Neutrophil (primary cell): ENCODE results near the gene DES.

ENCODE experiments used
- H3K27ac ChIP-seq: fragments of 200-600 bp; sonication (generic); 2 replicates; pipeline ENCODE4 v1.5.1; 2016; ENCODE audit warnings: mild to moderate bottlenecking, moderate library complexity
- H3K27me3 ChIP-seq: fragments of 200-600 bp; sonication (generic); 2 replicates; pipeline ENCODE4 v1.6.0; 2016; ENCODE audit warnings: mild to moderate bottlenecking
- H3K36me3 ChIP-seq: fragments of 200-600 bp; sonication (generic); 2 replicates; pipeline ENCODE4 v1.5.1; 2017
- H3K4me1 ChIP-seq, 2 experiments: fragments of 200-600 bp in 1 of 2; sonication (generic) in 1 of 2; 1 replicate in 1 of 2; 2 replicates in 1 of 2; pipeline versions ENCODE4 v1.5.1 to v1.6.1; 2013 to 2016; ENCODE audit warnings: low read depth in 1 of 2, low read length in 1 of 2, mild to moderate bottlenecking in 1 of 2, moderate library complexity in 1 of 2; ENCODE audit not compliant: control insufficient read depth in 1 of 2, insufficient read depth in 1 of 2
- H3K4me3 ChIP-seq, 2 experiments: fragments of 200-600 bp in 1 of 2; sonication (generic) in 1 of 2; 1 replicate in 1 of 2; 2 replicates in 1 of 2; pipeline ENCODE4 v1.5.1; 2013 to 2016; ENCODE audit warnings: low read depth in 1 of 2, low read length in 1 of 2, mild to moderate bottlenecking in 1 of 2, moderate library complexity in 1 of 2
- H3K9me3 ChIP-seq: fragments of 200-600 bp; sonication (generic); 2 replicates; pipeline ENCODE4 v1.5.1; 2016
- CTCF ChIP-seq: fragments of 200-600 bp; sonication (generic); IDR thresholded peaks from 2 replicates; pipeline ENCODE4 v1.5.1; 2016; ENCODE audit warnings: antibody characterized with exemption

The DES gene

GRCh38 chr2:219418155-219419011 is at the start of gene DES:
DES (plus strand) TSS chr2:219418377; CDS start chr2:219418463, 86 bp downstream.
- Histone ChIP-seq H3K4me1 (no peaks in the 10 kb centered on the region), H3K36me3 (no peaks in the 10 kb centered on the region), H3K27me3 (peaks cover 87% of the 10 kb centered on the region), H3K4me3 (no peak within 1 kb of the TSS), H3K27ac (no peak within 1 kb of the TSS), H3K9me3 (no peaks in the 10 kb centered on the region)
- no peak for TF ChIP-seq CTCF

GRCh38 chr2:219368690-219369191 is 49.4 kb upstream of the DES start:
- H3K27ac ChIP-seq: no peak overlapping the region
- no peaks in the 10 kb centered on the region for H3K4me1 ChIP-seq
- H3K36me3 ChIP-seq: no peaks in the 10 kb centered on the region
- no peak overlapping the region for H3K4me3 ChIP-seq
- no peaks in the 10 kb centered on the region for H3K27me3 ChIP-seq
- no peak for TF ChIP-seq CTCF
- H3K9me3 ChIP-seq: no peaks in the 10 kb centered on the region

- no peak for TF ChIP-seq CTCF
- H3K4me1 ChIP-seq: no peaks in the 10 kb centered on the region
- H3K27me3 ChIP-seq: no peaks in the 10 kb centered on the region
- H3K27ac ChIP-seq: no peak overlapping the region
- no peaks in the 10 kb centered on the region for H3K9me3 ChIP-seq
- no peaks in the 10 kb centered on the region for H3K36me3 ChIP-seq
- H3K4me3 ChIP-seq: no peak overlapping the region
Observed at GRCh38 chr2:219369447-219369861, 48.7 kb upstream of the DES start.

- Histone ChIP-seq H3K27ac (no peak overlapping the region), H3K36me3 (no peaks in the 10 kb centered on the region), H3K4me3 (no peak overlapping the region), H3K4me1 (no peaks in the 10 kb centered on the region), H3K9me3 (no peaks in the 10 kb centered on the region), H3K27me3 (no peaks in the 10 kb centered on the region)
- no peak for TF ChIP-seq CTCF
Observed at GRCh38 chr2:219378163-219378851, 39.9 kb upstream of the DES start.

GRCh38 chr2:219380926-219381325 is 37.3 kb upstream of the DES start:
- Histone ChIP-seq H3K27me3 (no peaks in the 10 kb centered on the region), H3K36me3 (no peaks in the 10 kb centered on the region), H3K4me3 (no peak overlapping the region), H3K9me3 (no peaks in the 10 kb centered on the region), H3K4me1 (no peaks in the 10 kb centered on the region), H3K27ac (no peak overlapping the region)
- TF ChIP-seq CTCF: no peak
